Activated CD4-positive, alpha-beta T cell treated with anti-CD3 and anti-CD28 coated beads, Interleukin-2, amount 10 ng/mL, durations not matched to agents 24 days and 14 days (primary cell): ENCODE measurements around the gene C14orf180. TPM values are rescaled to one million over a fixed set of nuclear protein-coding genes. Genes with fewer than 3 reads are reported as not detected.
"Not testable (repeated sequence)": the region's sequence is repeated elsewhere in the genome, so short reads cannot be mapped to it uniquely, and the experiment has no call there.

Experiments
- DNase-seq: peaks from one replicate; pipeline ENCODE4 v3.0.0; 2022
- H3K27ac Mint-ChIP-seq: one replicate; pipeline ENCODE4 v1.8.0; 2022; ENCODE audit warnings: mild to moderate bottlenecking, mixed read lengths
- H3K27me3 Mint-ChIP-seq: one replicate; pipeline ENCODE4 v1.8.0; 2022; ENCODE audit warnings: mixed read lengths
- H3K36me3 Mint-ChIP-seq: one replicate; pipeline ENCODE4 v1.8.0; 2022; ENCODE audit warnings: low read depth, mild to moderate bottlenecking, mixed read lengths
- H3K4me1 Mint-ChIP-seq: one replicate; pipeline ENCODE4 v1.8.0; 2021; ENCODE audit warnings: mixed read lengths
- H3K4me3 Mint-ChIP-seq: one replicate; pipeline ENCODE4 v1.8.0; 2022; ENCODE audit warnings: mild to moderate bottlenecking, moderate library complexity, mixed read lengths
- H3K9me3 Mint-ChIP-seq: one replicate; pipeline ENCODE4 v1.8.0; 2021; ENCODE audit warnings: mixed read lengths
- intact Hi-C: fragments of 100-400 bp; cut with micrococcal nuclease; formaldehyde crosslinking; loops from one replicate; pipeline ENCODE4 v1.15.1; 2023
- total RNA-seq: library from RNA; stranded (reverse); gene quantifications from 2 replicates; pipeline ENCODE4 v1.2.3, GENCODE V29; 2022

Gene C14orf180
- total RNA-seq, 1 donor from 2014 or later = not detected

- Mint-ChIP-seq H3K4me3 (no peak overlapping the region), H3K9me3 (no peaks in the 10 kb centered on the region), H3K36me3 (no peaks in the 10 kb centered on the region), H3K4me1 (no peaks in the 10 kb centered on the region), H3K27ac (no peak overlapping the region), H3K27me3 (peaks cover 3% of the 10 kb centered on the region)
- intact Hi-C loops = no loop called here
- no peak for DNase-seq
Observed at GRCh38 chr14:104635717-104636116, 56.2 kb downstream of the C14orf180 start.

- H3K27me3 Mint-ChIP-seq = peaks cover 3% of the 10 kb centered on the region
Observed at GRCh38 chr14:104636131-104636530, 56.6 kb downstream of the C14orf180 start.

DNA sequence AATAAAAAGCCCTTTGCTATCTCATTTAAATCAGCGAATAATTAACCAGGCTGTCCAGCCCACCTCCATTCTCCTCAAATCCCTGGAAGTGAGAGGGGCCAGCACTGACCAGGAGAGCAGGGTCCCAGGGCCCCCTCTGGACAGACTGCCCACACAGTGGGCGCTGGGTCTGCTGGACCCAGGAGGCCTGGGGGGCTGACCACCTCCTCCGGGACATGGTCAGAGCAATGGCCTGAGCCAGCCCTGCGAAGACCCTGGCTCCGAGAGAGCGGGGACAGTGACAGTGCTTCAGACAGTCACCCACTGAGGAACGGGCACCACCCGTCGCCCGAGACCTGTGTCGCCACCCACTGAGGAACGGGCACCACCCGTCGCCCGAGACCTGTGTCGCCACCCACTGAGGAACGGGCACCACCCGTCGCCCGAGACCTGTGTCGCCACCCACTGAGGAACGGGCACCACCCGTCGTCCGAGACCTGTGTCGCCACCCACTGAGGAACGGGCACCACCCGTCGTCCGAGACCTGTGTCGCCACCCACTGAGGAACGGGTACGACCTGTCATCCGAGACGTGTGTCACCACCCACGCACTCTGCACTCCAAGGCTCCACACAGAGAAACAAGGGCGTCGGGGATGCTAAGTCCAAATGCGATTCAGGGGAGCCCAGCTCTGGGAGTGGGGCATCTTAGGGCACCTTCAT is 57.4 kb downstream of the C14orf180 start:
- DNase-seq, H3K9me3 Mint-ChIP-seq, H3K27me3 Mint-ChIP-seq, H3K4me1 Mint-ChIP-seq, H3K36me3 Mint-ChIP-seq, intact Hi-C loops, H3K4me3 Mint-ChIP-seq, H3K27ac Mint-ChIP-seq: not testable (repeated sequence)

More at GRCh38 chr14:104636131-104636530, 56.6 kb downstream of the C14orf180 start:
- Mint-ChIP-seq H3K9me3 (no peaks in the 10 kb centered on the region), H3K4me1 (no peaks in the 10 kb centered on the region), H3K36me3 (no peaks in the 10 kb centered on the region), H3K4me3 (no peak overlapping the region), H3K27ac (no peak overlapping the region)
- intact Hi-C loops = no loop called here
- no peak for DNase-seq

GRCh38 chr14:104637546-104638003 is 58.0 kb downstream of the C14orf180 start:
- Mint-ChIP-seq H3K27me3 (peaks cover 3% of the 10 kb centered on the region), H3K27ac (no peak overlapping the region), H3K9me3 (no peaks in the 10 kb centered on the region), H3K4me1 (no peaks in the 10 kb centered on the region), H3K36me3 (no peaks in the 10 kb centered on the region), H3K4me3 (no peak overlapping the region)
- no peak for DNase-seq
- intact Hi-C loops = no loop called here

- Mint-ChIP-seq H3K27me3 (peaks cover 3% of the 10 kb centered on the region), H3K4me3 (no peak overlapping the region), H3K9me3 (no peaks in the 10 kb centered on the region), H3K36me3 (no peaks in the 10 kb centered on the region), H3K4me1 (no peaks in the 10 kb centered on the region), H3K27ac (no peak overlapping the region)
- intact Hi-C loops = no loop called here
- no peak for DNase-seq
Observed at GRCh38 chr14:104638190-104638589, 58.6 kb downstream of the C14orf180 start.

GRCh38 chr14:104638927-104639450 is 59.4 kb downstream of the C14orf180 start:
- intact Hi-C loops = no loop called here
- no peak overlapping the region for H3K4me3 Mint-ChIP-seq
- H3K4me1 Mint-ChIP-seq = no peaks in the 10 kb centered on the region
- DNase-seq = no peak
- no peaks in the 10 kb centered on the region for H3K9me3 Mint-ChIP-seq
- H3K36me3 Mint-ChIP-seq = no peaks in the 10 kb centered on the region
- H3K27me3 Mint-ChIP-seq = peaks cover 3% of the 10 kb centered on the region
- no peak overlapping the region for H3K27ac Mint-ChIP-seq

GRCh38 chr14:104639471-104639870 is 59.9 kb downstream of the C14orf180 start:
- H3K36me3 Mint-ChIP-seq = no peaks in the 10 kb centered on the region
- H3K27me3 Mint-ChIP-seq = peaks cover 3% of the 10 kb centered on the region
- intact Hi-C loops = no loop called here
- DNase-seq = no peak
- no peak overlapping the region for H3K4me3 Mint-ChIP-seq
- no peaks in the 10 kb centered on the region for H3K4me1 Mint-ChIP-seq
- H3K27ac Mint-ChIP-seq = no peak overlapping the region
- H3K9me3 Mint-ChIP-seq = no peaks in the 10 kb centered on the region

Other genes starting within 250 kb of the C14orf180 start
- gene TMEM179, start 25.0 kb downstream of the C14orf180 start, total RNA-seq = 0.28 TPM in 1 of 2 replicates, not detected in the other
- 90.9 and 92.3 TPM in 2 replicates for gene INF2, start 109.9 kb downstream of the C14orf180 start, total RNA-seq
- 0.96 and 1.4 TPM in 2 replicates for gene ADSS1, start 144.5 kb downstream of the C14orf180 start, total RNA-seq
- gene SIVA1, start 173.4 kb downstream of the C14orf180 start, total RNA-seq = 117 and 123 TPM in 2 replicates
- gene AKT1, start 216.0 kb downstream of the C14orf180 start, total RNA-seq = 133 and 143 TPM in 2 replicates
- gene ZBTB42, start 221.3 kb downstream of the C14orf180 start, total RNA-seq = 4.9 and 5.5 TPM in 2 replicates